ENCODE data around the gene JUNB.

Gene JUNB

DNA sequence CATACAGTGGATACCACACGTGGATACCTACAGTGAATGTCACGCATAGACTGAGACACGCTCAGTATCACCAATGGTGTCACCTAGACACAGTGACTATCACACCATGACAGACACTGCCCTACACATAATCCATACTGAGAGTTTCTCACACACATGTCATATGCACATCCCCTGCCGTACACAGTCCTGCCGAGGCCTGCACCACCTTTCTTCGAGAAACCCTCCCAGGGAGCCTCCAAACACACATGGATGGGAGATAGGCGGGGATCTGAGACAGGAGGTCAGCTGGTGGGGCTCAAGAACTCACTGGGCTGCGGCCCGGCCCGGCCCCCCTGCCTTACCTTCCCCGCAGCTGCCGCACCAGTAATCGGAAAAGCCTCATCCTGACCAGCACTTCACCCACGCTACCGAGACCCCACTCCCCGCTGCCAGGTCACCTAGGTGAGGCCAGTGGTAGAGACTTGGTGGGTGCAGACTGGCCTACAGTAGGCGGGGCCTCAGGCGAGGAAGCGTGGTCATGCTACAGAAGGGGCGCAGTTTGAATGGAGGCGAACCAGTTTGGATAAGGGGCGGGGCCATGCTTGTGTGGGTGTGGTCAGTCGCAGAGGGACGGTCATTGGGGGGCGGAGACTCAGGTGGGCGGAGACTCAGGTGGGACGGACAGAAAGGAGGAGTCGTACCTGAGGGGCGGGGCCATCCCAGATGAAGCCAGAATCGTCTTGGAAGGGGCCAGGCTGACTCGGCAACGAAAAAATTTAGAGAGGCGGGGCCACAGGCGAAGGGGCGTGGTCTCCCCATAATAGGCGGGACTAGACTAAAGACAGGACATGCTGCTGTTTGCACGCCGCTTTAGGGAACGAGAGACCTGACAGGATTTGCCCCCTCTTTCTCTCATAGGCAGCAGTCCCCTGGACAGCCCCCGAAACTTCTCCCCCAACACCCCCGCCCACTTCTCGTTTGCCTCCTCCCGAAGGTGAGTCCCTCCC, 49.1 kb downstream of the JUNB start:
- TF ChIP-seq MYC (IDR thresholded peaks at IDR 0.05; ENCODE audit: low read depth, low read length), result no peak
- TF ChIP-seq, protein P1, sequence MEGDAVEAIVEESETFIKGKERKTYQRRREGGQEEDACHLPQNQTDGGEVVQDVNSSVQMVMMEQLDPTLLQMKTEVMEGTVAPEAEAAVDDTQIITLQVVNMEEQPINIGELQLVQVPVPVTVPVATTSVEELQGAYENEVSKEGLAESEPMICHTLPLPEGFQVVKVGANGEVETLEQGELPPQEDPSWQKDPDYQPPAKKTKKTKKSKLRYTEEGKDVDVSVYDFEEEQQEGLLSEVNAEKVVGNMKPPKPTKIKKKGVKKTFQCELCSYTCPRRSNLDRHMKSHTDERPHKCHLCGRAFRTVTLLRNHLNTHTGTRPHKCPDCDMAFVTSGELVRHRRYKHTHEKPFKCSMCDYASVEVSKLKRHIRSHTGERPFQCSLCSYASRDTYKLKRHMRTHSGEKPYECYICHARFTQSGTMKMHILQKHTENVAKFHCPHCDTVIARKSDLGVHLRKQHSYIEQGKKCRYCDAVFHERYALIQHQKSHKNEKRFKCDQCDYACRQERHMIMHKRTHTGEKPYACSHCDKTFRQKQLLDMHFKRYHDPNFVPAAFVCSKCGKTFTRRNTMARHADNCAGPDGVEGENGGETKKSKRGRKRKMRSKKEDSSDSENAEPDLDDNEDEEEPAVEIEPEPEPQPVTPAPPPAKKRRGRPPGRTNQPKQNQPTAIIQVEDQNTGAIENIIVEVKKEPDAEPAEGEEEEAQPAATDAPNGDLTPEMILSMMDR (IDR thresholded peaks at IDR 0.05; ENCODE audit: low read depth, low read length), result no peak
- no peak for TF ChIP-seq POLR2A (IDR thresholded peaks at IDR 0.05; ENCODE audit: extremely low read depth, insufficient read length)
- TF ChIP-seq, protein P2, sequence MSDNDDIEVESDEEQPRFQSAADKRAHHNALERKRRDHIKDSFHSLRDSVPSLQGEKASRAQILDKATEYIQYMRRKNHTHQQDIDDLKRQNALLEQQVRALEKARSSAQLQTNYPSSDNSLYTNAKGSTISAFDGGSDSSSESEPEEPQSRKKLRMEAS (IDR thresholded peaks at IDR 0.05; ENCODE audit: low read depth, low read length), result no peak
- peak; percentile 49 for DNase-seq (ENCODE audit: low read depth)
- H3K4me3 ChIP-seq (ENCODE audit: low read depth, low read length), result no peak overlapping the region

DNA sequence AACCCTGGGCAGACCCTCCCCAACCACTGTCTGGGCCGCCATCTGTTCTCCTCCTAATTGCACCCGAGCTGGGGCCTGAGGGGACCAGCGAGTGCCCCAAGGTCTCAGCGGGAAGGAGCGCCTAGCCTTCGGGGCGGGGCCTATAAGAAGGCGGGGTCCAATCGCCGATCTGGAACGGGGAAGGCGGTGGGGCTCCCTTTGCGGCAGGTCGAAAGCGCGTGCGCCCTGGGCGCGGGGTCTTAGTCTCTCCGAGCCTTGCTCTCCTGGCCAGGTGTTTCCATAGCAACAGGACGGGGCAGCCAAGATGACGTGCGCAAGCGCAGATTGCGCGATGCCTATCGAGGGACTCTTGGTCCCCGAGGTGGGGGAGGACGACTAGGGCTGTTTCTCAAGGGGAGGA, 49.8 kb downstream of the JUNB start:
- no peak for DNase-seq (ENCODE audit: low read depth)
- no peak overlapping the region for H3K4me3 ChIP-seq (ENCODE audit: low read depth, low read length)
- TF ChIP-seq POLR2A (IDR thresholded peaks at IDR 0.05; ENCODE audit: extremely low read depth, insufficient read length) (no peak), MYC (IDR thresholded peaks at IDR 0.05; ENCODE audit: low read depth, low read length) (no peak)
- TF ChIP-seq, protein P2 (IDR thresholded peaks at IDR 0.05; ENCODE audit: low read depth, low read length), result no peak
- TF ChIP-seq, protein P1 (IDR thresholded peaks at IDR 0.05; ENCODE audit: low read depth, low read length), result no peak

DNA sequence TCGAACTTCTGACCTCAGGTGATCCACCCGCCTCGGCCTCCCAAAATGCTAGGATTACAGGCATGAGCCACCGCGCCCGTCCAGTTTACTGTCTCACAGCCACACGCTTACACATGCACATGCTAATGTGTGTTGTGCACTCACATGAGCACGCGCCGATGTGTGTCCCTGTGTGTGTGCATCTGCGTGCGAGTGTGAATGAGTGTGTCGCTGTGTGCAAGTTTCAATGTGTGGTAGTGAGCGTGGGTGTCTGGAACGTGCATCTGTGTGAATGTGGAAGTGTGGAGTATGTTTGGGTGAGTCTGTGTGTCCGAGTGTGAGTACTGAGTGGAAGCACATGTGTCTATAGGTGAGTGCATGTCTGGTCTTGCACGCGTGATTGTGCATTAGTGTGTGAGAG, 51.2 kb downstream of the JUNB start:
- DNase-seq (ENCODE audit: low read depth), result no peak
- TF ChIP-seq, protein P1 (IDR thresholded peaks at IDR 0.05; ENCODE audit: low read depth, low read length), result no peak
- TF ChIP-seq POLR2A (IDR thresholded peaks at IDR 0.05; ENCODE audit: extremely low read depth, insufficient read length) (no peak), MYC (IDR thresholded peaks at IDR 0.05; ENCODE audit: low read depth, low read length) (no peak)
- TF ChIP-seq, protein P2 (IDR thresholded peaks at IDR 0.05; ENCODE audit: low read depth, low read length), result no peak
- H3K4me3 ChIP-seq (ENCODE audit: low read depth, low read length), result no peak overlapping the region
